ENCODE data around the gene KRT80. TPM values are rescaled to one million over a fixed set of nuclear protein-coding genes. Genes with fewer than 3 reads are reported as not detected.

KRT80 gene
- total and polyA plus RNA-seq, 3 donors from 2014 or later = 0.50 to 1.0 (median 0.94) TPM

GRCh38 chr12:52212701-52213563 lies 21.1 kb upstream of the KRT80 start:
- Histone ChIP-seq H3K27me3 (no peaks in the 10 kb centered on the region), H3K4me1 (peaks cover 8% of the 10 kb centered on the region), H3K36me3 (ENCODE audit: low read depth, missing control alignments) (no peaks in the 10 kb centered on the region), H3K27ac (no peak overlapping the region), H3K9me3 (no peaks in the 10 kb centered on the region), H3K4me3 (no peak overlapping the region)
- no peak for TF ChIP-seq POLR2A (IDR thresholded peaks at IDR 0.05)
- TF ChIP-seq CTCF (IDR thresholded peaks at IDR 0.05) = no peak
- intact Hi-C loops (cut with DNase I; ENCODE audit: low total_unique reads) = no loop called here
- 75 to 82% methylated on average over 7 to 13 of the region's 13 CpGs for WGBS, 2 donors
- no peak for DNase-seq

GRCh38 chr12:52211716-52212585 lies 20.1 kb upstream of the KRT80 start:
- no peaks in the 10 kb centered on the region for H3K9me3 ChIP-seq
- no peak for TF ChIP-seq POLR2A (IDR thresholded peaks at IDR 0.05)
- TF ChIP-seq CTCF (IDR thresholded peaks at IDR 0.05) = no peak
- H3K27ac ChIP-seq = no peak overlapping the region
- no peaks in the 10 kb centered on the region for H3K36me3 ChIP-seq (ENCODE audit: low read depth, missing control alignments)
- 87 to 92% methylated on average over 10 to 13 of the region's 13 CpGs for WGBS, 2 donors
- H3K4me1 ChIP-seq = peaks cover 2% of the 10 kb centered on the region
- DNase-seq = no peak
- H3K4me3 ChIP-seq = no peak overlapping the region
- no peaks in the 10 kb centered on the region for H3K27me3 ChIP-seq
- intact Hi-C loops (cut with DNase I; ENCODE audit: low total_unique reads) = no loop called here

- intact Hi-C loops (cut with DNase I; ENCODE audit: low total_unique reads) = no loop called here
- WGBS, 2 donors = 82 to 87% methylated on average over 10 of the region's 10 CpGs
- Histone ChIP-seq H3K36me3 (ENCODE audit: low read depth, missing control alignments) (no peaks in the 10 kb centered on the region), H3K4me3 (no peak overlapping the region), H3K9me3 (no peaks in the 10 kb centered on the region), H3K27me3 (no peaks in the 10 kb centered on the region), H3K4me1 (no peaks in the 10 kb centered on the region), H3K27ac (no peak overlapping the region)
- no peak for DNase-seq
- TF ChIP-seq POLR2A (IDR thresholded peaks at IDR 0.05) = no peak
- TF ChIP-seq CTCF (IDR thresholded peaks at IDR 0.05) = no peak
These were observed 19.3 kb upstream of the KRT80 start for GRCh38 chr12:52210925-52211650.

- Histone ChIP-seq H3K27me3 (no peaks in the 10 kb centered on the region), H3K36me3 (ENCODE audit: low read depth, missing control alignments) (no peaks in the 10 kb centered on the region), H3K27ac (no peak overlapping the region), H3K4me3 (no peak overlapping the region), H3K4me1 (no peaks in the 10 kb centered on the region), H3K9me3 (no peaks in the 10 kb centered on the region)
- DNase-seq = no peak
- intact Hi-C loops (cut with DNase I; ENCODE audit: low total_unique reads) = no loop called here
- TF ChIP-seq CTCF (IDR thresholded peaks at IDR 0.05) (no peak), POLR2A (IDR thresholded peaks at IDR 0.05) (no peak)
- 93 to 97% methylated on average over 7 of the region's 7 CpGs for WGBS, 2 donors
These were observed 18.5 kb upstream of the KRT80 start for GRCh38 chr12:52210186-52210924.
